GM12873 (cell line): ENCODE results near the gene MED12L.
A peak's percentile ranks its signal among the peaks of the same experiment; 100 is the strongest.

ENCODE experiments used
- CTCF ChIP-seq: IDR thresholded peaks from 2 replicates; pipeline ENCODE4 v1.5.1; 2012; ENCODE audit warnings: low read depth, mild to moderate bottlenecking, moderate library complexity, low read length, control low read depth; ENCODE audit not compliant: insufficient read depth; ENCODE audit errors: missing control alignments

MED12L gene

GRCh38 chr3:151403246-151403645 is 317.8 kb downstream of the MED12L start:
- TF ChIP-seq CTCF: no peak

GRCh38 chr3:151404316-151404715 is 318.9 kb downstream of the MED12L start:
- no peak for TF ChIP-seq CTCF

- no peak for TF ChIP-seq CTCF
Measured at GRCh38 chr3:151407928-151408327, 322.5 kb downstream of the MED12L start.

GRCh38 chr3:151410891-151411559 is 325.6 kb downstream of the MED12L start:
- TF ChIP-seq CTCF: no peak

- TF ChIP-seq CTCF: peak; percentile 31
Measured at GRCh38 chr3:151412989-151413388, 327.5 kb downstream of the MED12L start.

GRCh38 chr3:151415289-151415688 is 329.8 kb downstream of the MED12L start:
- TF ChIP-seq CTCF: no peak

- no peak for TF ChIP-seq CTCF
Measured at GRCh38 chr3:151419806-151420205, 334.3 kb downstream of the MED12L start.
